Fibroblast of the aortic adventitia (primary cell): ENCODE results near the gene TP73. TPM values are rescaled to one million over a fixed set of nuclear protein-coding genes. Genes with fewer than 3 reads are reported as not detected.
"Not testable (repeated sequence)": the region's sequence is repeated elsewhere in the genome, so short reads cannot be mapped to it uniquely, and the experiment has no call there.

Experiments used
- DNase-seq: peaks from one replicate; pipeline ENCODE4 v3.0.0-alpha.2; 2010; ENCODE audit warnings: low read depth
- H3K4me3 ChIP-seq: 2 replicates; pipeline ENCODE4 v1.5.1; 2011; ENCODE audit warnings: low read depth, mild to moderate bottlenecking, control low read depth, low read length, moderate library complexity
- CTCF ChIP-seq: IDR thresholded peaks from 2 replicates; pipeline ENCODE4 v1.5.1; 2011; ENCODE audit warnings: mild to moderate bottlenecking, low read length, control low read depth, inconsistent platforms; ENCODE audit not compliant: insufficient read depth
- total RNA-seq: library from RNA; depleted of rRNA; stranded (reverse); fragments of >200 nt; gene quantifications from 2 replicates; pipeline ENCODE4 v1.2.3, GENCODE V29; 2012; ENCODE audit warnings: low replicate concordance

TP73 gene
- total RNA-seq, 1 donor = 0.18 TPM

DNA sequence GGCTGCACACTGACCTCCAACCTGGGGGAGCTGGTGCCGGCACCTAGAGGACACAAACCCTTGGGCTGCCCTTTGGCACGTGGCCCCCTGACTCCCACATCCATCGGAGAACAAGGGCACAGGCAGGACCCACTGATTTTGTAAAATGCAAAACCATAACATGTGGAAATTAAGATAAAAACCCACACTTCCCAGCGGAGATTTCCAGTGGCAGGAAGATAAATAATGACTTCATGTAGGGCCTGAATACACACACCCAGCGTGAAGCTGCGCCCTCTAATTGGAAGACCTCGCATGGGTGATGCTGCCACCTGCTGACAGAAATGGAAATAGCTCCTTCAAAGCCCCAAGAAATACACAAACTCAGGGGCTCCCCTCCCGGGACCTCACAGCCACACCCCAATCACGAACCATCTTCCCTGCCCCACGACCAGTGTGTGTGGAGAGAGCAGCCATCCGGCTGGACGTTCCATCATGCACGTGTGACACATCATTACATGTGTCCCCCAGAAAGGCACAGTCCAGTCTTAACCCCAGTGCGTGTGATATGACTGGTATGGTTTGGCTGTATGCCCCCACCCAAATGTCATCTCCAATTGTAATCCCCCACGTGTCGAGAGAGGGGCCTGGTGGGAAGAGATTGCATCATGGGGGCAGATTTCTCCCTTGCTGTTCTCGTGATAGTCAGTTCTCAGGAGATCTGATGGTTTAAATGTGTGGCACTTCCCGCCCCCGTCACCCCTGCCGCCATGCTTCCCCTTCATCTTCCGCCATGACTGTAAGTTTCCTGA is 33.2 kb upstream of the TP73 start:
- TF ChIP-seq CTCF = peak; percentile 84

GRCh38 chr1:3620708-3621107 is 31.6 kb upstream of the TP73 start:
- H3K4me3 ChIP-seq = no peak overlapping the region
- TF ChIP-seq CTCF = no peak
- DNase-seq = no peak

More for the DNA sequence above, 33.2 kb upstream of the TP73 start:
- peak; percentile 86 for DNase-seq
- no peak overlapping the region for H3K4me3 ChIP-seq

DNA sequence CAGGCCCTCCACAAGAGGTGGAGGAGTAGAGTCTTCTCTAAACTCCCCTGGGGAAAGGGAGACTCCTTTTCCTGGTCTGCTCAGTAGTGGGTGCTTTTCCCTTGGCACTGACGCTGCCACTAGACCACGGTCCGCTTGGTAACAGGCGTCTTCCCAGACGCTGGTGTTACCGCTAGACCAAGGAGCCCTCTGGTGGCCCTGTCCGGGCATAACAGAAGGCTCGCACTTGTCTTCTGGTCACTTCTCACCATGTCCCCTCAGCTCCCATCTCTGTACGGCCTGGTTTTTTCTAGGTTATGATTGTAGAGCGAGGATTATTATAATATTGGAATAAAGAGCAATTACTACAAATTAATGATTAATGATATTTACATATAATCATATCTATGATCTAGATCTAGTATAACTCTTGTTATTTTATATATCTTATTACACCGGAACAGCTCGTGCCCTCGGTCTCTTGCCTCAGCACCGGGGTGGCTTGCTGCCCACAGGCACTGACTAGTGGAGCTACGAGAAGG is 31.1 kb upstream of the TP73 start:
- TF ChIP-seq CTCF = peak; percentile 55
- not testable (repeated sequence) for H3K4me3 ChIP-seq
- peak; percentile 39 for DNase-seq

- not testable (repeated sequence) for DNase-seq, H3K4me3 ChIP-seq
These were observed 30.2 kb upstream of the TP73 start for GRCh38 chr1:3622102-3622501.

DNA sequence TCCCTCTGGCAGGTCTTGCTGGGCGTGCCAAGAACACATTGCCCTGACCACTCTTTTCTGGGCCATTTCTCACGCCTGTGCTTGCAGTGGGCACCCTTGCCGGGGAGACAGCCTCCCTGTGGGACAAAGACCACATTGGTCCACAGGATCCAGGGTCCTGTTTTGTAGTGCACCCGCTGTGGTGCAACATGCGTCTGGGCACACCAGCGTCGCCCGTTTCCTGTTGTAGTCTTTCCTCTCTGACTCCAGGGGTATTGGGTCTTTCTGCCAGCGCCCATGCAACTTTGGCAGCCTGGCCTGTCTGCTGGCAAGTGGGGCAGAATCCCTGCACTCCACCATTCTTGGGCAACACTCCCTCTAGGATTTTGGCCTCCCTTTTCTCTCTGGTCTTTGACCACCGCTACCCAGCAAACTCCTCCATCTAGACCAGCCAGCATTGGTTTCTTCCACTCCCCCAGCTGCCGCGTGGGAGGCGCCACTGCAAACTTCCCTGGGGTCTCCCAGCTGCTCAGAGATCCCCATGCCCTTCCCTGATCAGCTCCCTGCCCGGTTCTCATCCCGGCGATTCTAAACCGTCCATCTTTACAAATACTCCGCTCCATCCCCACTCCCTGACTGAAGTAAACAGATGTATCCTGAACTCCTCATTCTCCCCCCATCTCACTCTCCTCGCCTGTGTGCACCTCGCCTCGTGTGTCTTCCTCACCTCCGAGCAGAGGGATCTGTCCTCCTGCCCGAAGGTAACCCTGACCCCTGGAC is 28.7 kb upstream of the TP73 start:
- no peak for DNase-seq
- no peak for TF ChIP-seq CTCF
- peak overlapping the region; percentile 92 for H3K4me3 ChIP-seq

DNA sequence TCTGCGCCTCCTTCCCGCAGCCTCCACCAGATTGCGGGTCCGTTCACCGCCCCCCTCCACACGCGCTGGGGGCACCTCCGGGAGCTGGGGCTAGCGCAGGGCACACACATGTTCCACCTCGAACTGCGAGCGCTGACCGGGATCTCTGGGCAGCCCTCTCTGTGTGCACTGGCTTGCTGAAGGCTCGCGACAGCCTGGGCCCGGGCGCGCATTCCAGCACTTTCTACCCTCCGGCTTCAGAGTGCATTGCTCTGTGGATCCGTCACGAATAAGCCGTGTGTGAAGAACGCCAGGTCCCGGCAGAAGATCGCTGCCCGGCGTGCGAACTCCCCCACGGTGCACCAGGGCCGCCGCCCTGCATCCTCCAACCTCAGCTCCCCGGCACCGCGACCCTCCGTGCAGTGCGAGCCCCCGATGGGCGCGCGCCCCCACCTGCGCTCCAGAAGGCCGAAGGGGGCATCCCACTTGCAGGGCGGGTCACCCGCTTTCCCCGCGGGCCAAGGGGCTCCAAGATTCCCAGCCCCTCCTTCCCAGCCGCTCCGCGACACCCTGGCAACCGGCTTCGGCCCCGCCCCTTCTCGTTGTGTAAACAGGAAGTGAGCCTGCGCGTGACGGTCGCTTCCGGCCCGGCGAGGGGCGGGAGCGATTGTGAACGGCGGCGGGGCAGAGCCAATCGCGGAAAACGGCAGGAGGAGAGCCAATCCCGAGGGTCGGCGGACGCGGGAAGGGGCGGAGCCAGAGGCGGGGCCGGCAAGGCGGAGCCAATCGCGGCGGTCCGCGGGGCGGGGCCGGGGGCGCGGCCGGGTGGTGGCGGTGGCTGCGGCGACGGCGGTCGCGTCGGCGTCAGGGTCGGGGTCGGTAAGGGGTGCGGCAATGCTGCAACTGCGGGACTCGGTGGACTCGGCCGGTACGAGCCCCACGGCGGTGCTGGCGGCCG is 27.8 kb upstream of the TP73 start, which contains the start of gene TPRG1L:
TPRG1L (plus strand) TSS at position 816 of the 937 bp plus-strand sequence; CDS start at position 874, 58 bp downstream.
- peak within 1 kb of the TSS; percentile 92 for H3K4me3 ChIP-seq
- DNase-seq = peak; percentile 89
- TF ChIP-seq CTCF = no peak
